ENCODE measurements around the gene CLIP3.

CLIP3 gene

DNA sequence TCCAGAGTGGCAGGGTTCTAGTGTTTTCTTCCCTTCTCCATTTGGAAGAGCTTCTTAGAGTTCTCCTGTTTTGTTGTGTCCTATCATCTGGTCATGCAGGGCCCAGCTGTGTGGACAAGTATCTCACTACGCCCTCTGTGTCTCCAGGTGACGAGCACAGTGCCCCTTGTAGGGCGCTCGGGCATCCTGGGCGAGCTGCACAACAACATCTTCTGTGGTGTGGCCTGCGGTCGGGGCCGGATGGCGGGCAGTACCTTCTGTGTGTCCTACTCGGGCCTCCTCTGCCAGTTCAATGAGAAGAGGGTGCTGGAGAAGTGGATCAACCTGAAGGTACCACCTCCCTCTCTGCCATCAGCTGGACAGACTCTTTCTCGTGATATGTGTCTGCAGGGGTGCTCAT, 35.0 kb upstream of the CLIP3 start:
- H3K4me3 ChIP-seq (ENCODE audit: low read length) = no peak overlapping the region
- TF ChIP-seq, protein P1, sequence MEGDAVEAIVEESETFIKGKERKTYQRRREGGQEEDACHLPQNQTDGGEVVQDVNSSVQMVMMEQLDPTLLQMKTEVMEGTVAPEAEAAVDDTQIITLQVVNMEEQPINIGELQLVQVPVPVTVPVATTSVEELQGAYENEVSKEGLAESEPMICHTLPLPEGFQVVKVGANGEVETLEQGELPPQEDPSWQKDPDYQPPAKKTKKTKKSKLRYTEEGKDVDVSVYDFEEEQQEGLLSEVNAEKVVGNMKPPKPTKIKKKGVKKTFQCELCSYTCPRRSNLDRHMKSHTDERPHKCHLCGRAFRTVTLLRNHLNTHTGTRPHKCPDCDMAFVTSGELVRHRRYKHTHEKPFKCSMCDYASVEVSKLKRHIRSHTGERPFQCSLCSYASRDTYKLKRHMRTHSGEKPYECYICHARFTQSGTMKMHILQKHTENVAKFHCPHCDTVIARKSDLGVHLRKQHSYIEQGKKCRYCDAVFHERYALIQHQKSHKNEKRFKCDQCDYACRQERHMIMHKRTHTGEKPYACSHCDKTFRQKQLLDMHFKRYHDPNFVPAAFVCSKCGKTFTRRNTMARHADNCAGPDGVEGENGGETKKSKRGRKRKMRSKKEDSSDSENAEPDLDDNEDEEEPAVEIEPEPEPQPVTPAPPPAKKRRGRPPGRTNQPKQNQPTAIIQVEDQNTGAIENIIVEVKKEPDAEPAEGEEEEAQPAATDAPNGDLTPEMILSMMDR (conservative IDR thresholded peaks at IDR 0.05; ENCODE audit: low read depth, low read length) = no peak
- no peak for DNase-seq (ENCODE audit: low read depth)

DNA sequence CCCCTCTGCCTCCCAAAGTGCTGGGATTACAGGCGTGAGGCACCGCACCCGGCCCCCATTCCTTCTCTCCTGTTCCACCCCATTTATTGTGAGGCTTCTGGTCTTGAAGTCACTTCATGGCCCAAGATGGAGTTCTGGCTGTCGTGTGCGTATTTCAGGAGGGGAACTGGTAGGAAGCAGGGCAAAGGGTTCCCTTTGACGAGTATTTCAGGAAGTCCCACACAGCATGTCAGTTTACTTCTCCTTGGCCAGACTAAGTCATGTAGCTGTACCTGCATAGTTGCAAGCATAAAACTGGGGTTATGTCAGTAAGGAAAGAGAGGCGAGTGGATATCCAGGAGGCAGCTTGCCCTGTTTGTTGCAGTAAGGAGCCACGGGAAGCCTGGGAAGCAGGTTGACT, 32.2 kb upstream of the CLIP3 start:
- TF ChIP-seq, protein P1 (conservative IDR thresholded peaks at IDR 0.05; ENCODE audit: low read depth, low read length) = no peak
- no peak for DNase-seq (ENCODE audit: low read depth)
- no peak overlapping the region for H3K4me3 ChIP-seq (ENCODE audit: low read length)

DNA sequence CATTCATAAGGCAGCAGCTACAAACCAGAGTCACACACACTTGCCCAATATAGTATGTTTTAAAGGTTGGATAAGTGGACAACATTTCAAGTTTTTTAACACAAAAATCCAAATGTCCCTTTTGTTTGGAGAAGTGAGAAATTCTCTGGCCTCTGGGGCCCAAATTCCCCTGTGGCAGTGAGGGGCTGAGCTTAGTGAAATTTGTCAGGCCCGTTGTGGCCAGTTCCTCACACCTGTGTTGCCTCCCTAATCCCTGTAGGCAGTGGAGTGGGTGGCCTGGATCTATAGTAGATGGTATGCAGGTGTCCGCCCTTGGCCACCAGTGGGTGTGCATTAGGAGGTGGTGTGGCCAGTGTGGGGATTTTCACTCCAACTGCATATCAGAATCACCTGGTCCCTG, 28.7 kb upstream of the CLIP3 start:
- DNase-seq (ENCODE audit: low read depth) = no peak
- no peak overlapping the region for H3K4me3 ChIP-seq (ENCODE audit: low read length)
- TF ChIP-seq, protein P1 (conservative IDR thresholded peaks at IDR 0.05; ENCODE audit: low read depth, low read length) = no peak

DNA sequence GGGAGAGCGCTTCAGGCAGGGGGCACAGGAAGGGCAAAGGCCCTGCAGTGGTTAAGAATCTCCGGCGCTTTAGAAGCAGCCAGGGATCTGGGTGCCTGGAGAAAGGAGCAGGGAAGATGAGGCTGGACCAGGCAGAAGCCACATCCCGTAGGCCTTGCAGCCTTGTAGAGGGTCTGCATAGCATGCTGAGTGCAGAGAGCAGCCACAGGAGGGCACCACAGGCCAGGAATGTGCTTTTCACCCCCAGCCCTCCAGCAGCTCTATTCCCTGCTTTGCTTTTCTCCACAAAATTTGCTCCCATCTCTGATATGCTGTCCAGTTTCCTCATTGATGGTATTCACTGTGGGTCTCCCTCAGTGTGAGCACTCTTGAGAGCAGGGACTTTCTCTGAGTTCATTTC, 27.8 kb upstream of the CLIP3 start:
- peak; percentile 23 for DNase-seq (ENCODE audit: low read depth)
- H3K4me3 ChIP-seq (ENCODE audit: low read length) = no peak overlapping the region
- TF ChIP-seq, protein P1 (conservative IDR thresholded peaks at IDR 0.05; ENCODE audit: low read depth, low read length) = peak; percentile 78

DNA sequence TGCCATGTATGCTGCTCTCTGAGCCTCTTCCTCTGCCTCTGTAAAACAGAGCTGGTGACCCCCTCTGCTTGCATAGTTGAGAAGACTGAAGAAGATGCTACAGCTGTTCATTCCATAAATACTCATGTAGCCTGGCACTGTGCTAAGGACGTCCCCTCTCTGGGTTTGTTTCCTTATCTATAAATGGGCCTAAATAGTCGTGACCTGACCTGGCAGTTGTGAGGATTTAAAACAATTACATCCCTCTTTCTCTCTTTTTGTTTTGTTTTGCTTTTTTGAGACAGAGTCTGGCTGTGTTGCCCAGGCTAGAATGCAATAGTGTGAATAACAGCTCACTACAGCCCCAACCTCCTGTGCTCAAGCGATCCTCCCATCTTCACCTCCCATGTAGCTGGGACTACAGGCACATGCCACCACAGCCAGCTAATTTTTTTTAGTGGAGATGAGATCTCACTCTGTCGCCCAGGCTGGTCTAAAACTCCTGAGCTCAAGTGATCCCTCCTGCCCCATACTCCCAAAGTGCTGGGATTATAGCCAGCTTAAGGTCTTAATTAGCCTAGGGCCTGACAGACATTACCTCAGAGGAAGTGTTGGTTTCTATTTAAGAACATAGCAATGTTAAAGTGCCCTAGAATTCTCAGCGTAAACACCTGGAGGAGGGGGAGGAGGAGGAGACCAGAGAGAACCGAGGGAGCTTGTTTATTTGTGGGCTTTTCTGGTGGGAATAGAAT, 26.7 kb upstream of the CLIP3 start:
- peak; percentile 58 for DNase-seq (ENCODE audit: low read depth)
- no peak overlapping the region for H3K4me3 ChIP-seq (ENCODE audit: low read length)
- TF ChIP-seq, protein P1 (conservative IDR thresholded peaks at IDR 0.05; ENCODE audit: low read depth, low read length) = no peak

DNA sequence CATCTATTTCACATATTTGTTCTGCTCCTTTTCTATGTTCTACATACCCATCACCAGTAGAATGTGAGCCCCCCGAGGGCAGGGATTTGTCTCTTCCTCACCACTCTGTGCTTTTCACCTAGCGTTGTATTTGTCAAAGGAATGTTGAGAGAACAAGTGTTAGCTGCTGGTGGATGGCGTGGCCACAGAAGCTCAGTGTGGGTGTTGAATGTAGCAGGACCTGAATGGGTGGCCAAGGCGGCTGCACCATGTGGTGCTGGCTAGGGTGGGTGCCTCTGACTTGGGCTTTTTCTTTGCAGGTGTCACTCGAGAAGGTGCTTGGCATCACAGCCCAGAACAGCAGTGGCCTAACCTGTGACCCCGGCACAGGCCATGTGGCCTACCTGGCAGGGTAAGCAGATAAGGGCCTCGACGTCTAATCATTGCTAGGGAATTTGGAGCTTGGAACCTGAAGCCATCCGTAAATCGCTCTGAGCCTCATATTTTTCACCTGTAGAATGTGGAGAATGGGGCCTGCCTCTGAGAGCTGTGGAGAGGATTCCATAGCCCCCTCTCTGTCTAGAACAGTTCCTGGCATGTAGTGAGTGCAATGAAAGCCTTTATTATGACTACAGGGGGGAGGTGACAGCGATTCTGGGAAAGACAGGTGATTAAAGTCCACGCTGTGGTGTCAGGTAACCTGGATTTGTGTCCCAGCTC, 26.0 kb upstream of the CLIP3 start:
- DNase-seq (ENCODE audit: low read depth) = no peak
- no peak overlapping the region for H3K4me3 ChIP-seq (ENCODE audit: low read length)
- TF ChIP-seq, protein P1 (conservative IDR thresholded peaks at IDR 0.05; ENCODE audit: low read depth, low read length) = no peak
